ENCODE measurements around the gene PRH1.

DNA sequence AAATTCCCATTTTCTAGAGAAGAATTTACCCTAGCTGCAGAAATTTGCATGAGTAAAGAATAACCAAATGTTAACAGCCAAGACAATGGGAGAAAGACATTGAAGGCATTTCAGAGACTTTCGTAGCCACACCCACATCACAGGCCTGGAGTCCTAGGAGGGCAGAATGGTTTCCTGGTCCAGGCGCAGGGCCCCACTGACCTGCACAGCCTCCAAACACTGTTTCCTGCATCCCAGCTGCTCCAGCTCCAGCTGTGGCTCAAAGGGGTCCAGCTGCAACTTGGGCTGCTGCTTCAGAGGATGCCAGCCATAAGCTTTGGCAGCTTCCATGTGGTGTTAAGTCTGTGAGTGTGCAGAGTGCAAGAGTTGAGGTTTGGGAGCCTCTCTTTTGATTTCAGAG lies 28.2 kb downstream of the PRH1 start:
- TF ChIP-seq, protein P1, sequence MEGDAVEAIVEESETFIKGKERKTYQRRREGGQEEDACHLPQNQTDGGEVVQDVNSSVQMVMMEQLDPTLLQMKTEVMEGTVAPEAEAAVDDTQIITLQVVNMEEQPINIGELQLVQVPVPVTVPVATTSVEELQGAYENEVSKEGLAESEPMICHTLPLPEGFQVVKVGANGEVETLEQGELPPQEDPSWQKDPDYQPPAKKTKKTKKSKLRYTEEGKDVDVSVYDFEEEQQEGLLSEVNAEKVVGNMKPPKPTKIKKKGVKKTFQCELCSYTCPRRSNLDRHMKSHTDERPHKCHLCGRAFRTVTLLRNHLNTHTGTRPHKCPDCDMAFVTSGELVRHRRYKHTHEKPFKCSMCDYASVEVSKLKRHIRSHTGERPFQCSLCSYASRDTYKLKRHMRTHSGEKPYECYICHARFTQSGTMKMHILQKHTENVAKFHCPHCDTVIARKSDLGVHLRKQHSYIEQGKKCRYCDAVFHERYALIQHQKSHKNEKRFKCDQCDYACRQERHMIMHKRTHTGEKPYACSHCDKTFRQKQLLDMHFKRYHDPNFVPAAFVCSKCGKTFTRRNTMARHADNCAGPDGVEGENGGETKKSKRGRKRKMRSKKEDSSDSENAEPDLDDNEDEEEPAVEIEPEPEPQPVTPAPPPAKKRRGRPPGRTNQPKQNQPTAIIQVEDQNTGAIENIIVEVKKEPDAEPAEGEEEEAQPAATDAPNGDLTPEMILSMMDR (IDR thresholded peaks at IDR 0.05; ENCODE audit: low read depth, low read length, missing input control): no peak
- TF ChIP-seq TAF1 (conservative IDR thresholded peaks at IDR 0.05) (no peak), RAD21 (IDR thresholded peaks at IDR 0.05) (no peak), JUND (IDR thresholded peaks at IDR 0.05) (no peak), GABPA (IDR thresholded peaks at IDR 0.05 in 1 of 2, conservative IDR thresholded peaks at IDR 0.05 in 1 of 2) (no peak), YY1 (IDR thresholded peaks at IDR 0.05) (no peak), FOXA1 (IDR thresholded peaks at IDR 0.05) (no peak), FOXA2 (IDR thresholded peaks at IDR 0.05) (no peak), HNF4G (IDR thresholded peaks at IDR 0.05) (no peak), HNF4A (conservative IDR thresholded peaks at IDR 0.05) (no peak)
- TF ChIP-seq, protein P2, sequence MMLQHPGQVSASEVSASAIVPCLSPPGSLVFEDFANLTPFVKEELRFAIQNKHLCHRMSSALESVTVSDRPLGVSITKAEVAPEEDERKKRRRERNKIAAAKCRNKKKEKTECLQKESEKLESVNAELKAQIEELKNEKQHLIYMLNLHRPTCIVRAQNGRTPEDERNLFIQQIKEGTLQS (IDR thresholded peaks at IDR 0.05): no peak
- TF ChIP-seq, protein P3, sequence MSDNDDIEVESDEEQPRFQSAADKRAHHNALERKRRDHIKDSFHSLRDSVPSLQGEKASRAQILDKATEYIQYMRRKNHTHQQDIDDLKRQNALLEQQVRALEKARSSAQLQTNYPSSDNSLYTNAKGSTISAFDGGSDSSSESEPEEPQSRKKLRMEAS (IDR thresholded peaks at IDR 0.05): no peak

Data from liver (tissue), 3 donors.